GM19467 (cell line): ENCODE data around the gene IGFN1.
"Not testable (repeated sequence)": the region's sequence is repeated elsewhere in the genome, so short reads cannot be mapped to it uniquely, and the experiment has no call there.

Experiments
- ATAC-seq: cut with Tn5 transposase; IDR thresholded peaks from one replicate; pipeline ENCODE4 v1.9.1; 2021; ENCODE audit warnings: mild to moderate bottlenecking, moderate library complexity; ENCODE audit not compliant: unreplicated experiment

IGFN1 gene

DNA sequence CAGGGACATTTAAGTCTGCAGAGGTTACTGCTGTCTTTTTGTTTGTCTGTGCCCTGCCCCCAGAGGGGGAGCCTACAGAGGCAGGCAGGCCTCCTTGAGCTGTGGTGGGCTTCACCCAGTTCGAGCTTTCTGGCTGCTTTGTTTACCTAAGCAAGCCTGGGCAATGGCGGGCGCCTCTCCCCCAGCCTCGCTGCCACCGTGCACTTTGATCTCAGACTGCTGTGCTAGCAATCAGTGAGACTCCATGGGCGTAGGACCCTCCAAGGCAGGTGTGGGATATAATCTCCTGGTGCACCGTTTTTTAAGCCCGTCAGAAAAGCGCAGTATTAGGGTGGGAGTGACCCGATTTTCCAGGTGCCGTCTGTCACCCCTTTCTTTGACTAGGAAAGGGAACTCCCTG, 49.0 kb downstream of the IGFN1 start:
- ATAC-seq = not testable (repeated sequence)

DNA sequence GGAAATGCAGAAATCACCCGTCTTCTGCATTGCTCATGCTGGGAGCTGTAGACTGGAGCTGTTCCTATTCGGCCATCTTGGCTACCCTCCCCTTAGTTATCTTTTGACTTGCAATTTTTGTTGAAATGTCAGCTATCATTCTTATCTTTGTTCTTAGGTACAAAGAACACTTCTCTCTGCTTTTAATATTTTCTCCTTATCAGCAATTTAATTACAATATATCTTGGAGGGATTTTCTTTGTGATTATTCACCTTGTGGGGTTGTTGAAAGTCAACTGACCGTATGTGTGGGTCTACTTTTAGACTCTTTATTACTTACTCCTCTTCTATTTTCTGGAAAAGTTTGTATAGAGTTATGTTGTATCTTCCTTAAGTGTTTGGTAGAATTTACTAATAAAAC, 49.5 kb downstream of the IGFN1 start:
- no peak for ATAC-seq

DNA sequence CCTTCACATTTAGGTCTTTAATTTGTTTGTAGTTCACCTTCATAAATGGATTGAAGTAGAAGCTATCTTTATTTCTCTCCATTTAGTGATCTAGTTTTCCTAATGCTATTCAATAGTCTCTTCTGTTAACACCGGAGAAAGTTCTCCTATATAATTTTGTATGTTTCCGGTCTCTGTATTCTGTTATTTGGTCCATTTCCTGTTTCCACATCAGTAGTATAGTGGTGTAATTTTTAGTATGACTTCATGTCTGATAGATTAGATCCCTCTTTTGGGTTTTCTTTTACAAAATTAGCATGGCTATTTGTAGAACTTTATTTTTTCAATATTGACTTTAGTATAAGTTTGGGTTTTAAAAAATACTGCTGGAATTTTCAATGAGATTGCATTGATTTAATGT, 51.1 kb downstream of the IGFN1 start:
- ATAC-seq = no peak

DNA sequence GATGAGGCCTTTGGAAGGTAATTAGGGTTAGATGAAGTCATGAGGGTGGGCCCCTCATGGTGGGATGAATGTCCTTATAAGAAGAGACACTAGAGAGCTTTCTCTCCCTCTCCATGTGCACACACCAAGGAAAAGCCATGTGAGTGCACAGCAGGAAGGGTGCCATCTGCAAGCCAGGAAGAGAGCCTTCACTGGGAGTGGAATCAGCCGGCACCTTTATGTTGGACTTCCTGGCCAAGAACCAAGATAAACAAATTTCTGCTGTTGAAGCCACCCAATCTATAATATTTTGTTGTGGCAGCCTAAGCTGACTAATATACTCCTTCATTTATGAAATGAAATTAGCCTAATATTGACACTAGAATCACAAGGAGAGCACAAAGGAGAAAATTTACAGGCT, 54.5 kb downstream of the IGFN1 start:
- no peak for ATAC-seq

DNA sequence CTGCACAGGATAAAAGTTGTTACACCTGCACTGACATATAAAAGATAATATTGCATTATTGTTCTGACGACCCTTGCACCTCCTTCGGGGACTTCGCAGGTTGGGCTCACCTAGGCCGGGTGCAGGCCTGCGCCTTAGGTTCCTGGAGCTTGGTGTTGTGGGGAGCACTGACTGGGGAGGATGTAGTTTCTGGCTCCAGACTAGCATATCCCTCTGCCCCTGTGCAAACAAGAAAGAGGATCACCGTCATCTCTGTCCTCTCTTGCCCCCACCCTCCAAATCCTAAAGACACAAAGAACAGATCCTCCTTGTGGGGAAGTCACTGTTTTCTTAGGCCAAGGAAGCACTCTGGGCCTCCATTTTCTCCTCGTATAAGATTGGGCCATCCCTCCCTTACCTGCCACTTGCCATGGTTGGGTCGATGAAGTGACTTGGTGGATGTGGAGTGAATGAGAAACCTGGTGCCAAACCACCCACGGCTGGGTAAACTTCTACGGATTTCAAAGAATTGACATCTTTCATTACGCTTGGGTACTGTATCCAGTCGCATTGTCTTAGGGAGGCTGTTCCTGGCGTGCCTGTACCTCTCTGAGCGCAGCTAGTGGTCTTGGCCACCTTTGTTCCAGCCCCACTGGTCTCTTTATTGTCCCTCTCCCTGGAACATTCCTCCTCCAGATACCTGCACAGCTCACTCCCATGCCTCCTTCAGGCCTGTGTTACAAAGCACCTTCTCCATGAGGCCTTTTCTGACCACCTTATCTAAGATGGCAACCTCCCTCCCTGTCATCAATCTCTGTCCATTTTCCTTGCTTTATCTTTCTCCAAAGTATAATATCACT, 58.3 kb downstream of the IGFN1 start:
- ATAC-seq = no peak

DNA sequence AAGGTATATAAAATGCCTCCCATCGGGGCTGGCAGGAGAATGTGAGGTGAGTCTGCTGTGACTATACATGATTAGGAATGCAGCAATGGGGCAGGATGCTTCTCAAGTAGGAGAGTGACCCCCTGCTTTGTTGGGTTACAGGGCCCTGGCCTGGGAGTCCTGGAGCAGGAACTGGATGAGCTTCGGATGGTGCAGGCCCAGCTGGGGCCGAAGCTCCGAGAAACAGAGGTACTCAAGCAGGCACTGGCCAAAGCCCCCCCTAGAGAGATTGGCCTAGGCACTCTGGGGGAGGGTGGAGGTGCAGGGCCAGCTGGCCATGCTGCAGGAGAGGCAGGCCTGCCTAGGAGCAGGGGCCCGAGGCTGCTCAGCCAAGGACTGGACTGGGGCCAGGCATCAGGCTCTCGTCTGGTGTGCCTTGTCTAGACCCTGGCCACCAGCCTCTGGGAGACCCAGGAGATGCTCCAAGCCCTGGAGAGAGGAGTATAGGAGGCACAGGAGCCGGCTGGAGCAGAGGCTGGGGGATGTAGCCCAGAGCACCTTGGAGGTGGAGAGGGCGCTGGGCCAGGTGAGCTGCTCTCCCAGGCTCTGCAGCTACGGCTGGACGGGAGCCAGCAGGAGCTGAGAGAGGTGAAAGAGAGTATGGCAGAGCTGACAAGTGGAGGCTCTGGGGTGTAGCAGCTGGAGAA, 59.8 kb downstream of the IGFN1 start:
- ATAC-seq = no peak

DNA sequence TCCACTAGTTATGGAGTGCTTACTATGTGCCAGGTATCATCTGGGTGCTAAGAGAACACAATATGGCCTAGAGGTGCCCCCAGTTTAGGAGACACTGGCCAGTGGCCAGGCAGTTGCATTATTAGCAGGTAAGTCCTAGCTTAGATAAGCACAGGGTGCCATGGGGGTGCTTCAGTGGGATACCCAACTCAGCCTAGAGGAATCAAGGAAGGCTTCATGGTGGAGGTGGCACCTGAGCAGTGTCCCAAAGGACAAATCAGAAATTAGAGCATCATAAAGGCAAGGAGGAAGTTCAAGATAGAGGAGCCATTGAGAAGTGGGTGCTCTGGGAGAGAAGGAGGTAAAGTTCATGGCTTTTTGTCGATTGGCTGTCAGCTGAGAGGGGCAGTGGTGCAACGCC, 60.8 kb downstream of the IGFN1 start:
- ATAC-seq = no peak

DNA sequence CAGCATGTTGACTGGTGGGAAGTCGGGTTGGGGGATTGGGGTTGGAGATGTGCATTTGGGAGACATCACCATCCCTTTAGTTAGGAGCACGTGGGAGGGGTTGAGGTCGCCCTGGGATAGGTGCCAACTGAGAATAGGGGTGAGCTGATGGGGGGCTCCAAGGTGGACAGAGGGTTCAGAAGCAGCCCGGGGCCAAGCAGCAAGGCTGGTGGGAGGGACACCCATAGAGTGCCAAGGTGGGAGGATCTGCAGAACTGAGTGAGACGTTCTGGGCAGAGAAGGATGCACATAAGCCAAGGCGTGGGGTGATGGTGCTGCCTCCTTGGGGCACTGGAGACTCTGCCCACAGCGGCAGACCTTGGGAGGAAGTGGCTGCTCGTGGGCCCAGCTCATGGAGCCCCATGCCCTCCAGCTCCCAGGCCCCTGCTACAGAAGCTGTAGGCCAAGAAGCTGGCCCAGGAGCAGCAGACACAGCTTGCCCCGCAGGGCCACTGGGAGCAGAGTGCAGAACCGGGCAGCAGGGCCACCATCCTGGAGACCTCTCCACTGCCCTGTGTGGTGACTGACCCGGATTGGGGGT, 61.3 kb downstream of the IGFN1 start:
- no peak for ATAC-seq

DNA sequence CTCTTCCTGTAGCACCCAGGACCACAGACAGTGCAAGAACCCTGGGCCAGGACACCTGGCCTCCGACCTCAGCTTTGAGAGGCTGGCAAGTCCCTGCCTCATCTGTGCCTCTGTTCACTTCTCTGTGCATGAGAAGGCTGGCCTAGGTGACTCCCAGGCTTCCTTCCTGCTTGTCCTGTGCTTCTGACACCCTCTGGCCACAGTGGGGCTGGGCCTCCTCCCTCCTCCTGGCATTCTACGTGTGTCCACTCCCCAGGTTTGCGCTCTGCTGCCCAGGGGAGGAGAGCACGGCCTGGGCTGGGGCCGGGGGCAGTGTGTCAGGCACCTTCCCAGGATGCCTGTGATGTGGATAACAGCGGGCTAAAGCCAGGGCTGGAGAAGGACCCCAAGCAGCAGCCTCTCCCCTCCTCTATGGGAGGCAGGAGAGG, 62.3 kb downstream of the IGFN1 start:
- no peak for ATAC-seq

DNA sequence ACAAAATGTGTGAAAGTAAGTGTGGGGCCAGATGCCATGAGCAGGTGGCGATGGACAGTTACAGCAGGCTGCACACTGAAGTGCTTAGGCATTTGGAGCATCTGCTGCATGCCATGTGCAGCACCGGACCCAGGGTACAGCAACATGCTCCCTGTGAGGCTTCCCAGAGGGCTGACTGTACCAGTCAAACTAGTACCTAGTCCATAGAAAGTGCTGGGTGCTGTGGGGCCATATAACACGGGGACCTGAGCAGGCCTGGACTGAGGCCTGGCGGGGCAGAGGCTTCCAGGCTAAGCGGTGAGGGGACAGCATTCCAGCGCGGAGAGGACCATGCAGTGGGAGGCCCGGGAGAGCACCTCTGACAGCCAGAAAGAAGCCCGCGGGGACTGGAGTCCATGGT, 62.8 kb downstream of the IGFN1 start:
- ATAC-seq = no peak

DNA sequence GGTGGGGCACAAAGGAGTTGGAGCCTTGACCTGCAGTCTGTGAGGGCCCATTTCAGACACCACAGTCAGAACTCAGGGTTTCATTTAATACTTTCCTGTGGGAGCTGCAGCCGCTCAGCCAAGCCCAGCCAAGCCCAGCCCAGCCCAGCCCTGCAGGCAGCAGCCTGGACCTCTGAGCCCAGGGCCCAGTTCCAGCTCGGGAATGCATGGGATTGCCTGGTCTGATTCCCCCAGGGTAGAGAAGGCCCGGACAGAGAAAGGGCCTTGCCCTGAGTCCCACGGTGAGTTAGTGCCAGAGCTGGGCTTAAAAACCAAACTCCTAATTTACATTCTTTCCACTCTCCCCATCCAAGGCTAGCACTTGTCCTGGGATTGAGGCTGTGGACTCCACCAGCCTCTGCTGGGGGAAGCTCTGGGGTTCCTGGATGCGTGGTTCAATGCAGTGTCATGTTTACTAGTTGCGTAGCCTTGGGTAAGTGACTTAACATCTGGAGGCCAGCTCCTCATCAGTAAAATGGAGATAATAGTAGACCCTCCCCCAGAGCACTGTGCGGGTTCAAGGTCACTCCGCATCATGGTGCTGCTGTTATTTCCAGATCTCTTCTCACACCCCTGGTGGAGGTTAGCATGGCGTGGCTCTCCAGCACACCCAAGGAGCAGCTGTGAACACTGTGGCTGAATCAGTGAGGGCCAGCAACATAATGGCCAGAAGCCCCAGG, 63.4 kb downstream of the IGFN1 start:
- ATAC-seq = no peak

DNA sequence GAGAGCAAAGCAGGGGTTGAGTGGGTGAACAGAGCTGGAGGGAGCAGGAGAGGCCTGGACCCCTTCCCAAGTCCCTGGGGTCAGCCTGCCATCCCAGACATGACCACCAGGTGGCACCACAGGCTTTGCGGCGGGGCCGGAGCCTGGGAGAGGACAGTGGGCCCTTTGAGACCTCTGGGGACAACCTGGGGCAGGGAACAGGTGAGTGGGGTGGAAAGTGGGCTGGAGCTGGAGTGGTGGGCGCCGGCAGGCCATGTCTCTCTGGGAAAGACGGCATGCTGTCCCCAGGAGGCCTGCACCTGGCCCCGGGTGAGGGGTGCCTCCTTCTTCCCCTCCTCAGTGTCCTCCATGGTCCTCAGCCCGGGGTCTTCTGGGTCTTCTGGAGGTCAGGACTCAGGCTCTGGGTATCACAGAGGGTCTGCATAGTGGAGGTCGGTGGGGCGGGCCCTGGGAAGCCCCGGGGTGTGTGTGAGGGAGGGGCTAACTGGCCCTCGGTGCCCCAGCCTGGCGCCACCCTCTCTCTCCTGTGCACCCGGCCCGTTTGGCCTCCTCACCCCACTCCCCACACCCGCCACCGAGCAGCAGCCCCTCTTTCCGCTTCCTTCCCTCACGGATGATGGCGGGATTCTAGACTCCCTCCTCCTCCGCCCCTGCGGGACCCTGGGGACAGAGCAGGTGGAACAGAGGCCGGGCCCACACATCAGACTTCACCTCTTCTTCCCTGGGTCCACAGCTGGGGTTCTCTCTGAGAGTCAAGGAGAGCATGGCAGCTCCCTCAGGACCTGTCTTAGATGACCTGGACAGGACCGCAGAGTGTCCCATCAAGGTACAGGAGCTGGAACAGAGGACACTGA, 64.2 kb downstream of the IGFN1 start:
- no peak for ATAC-seq

DNA sequence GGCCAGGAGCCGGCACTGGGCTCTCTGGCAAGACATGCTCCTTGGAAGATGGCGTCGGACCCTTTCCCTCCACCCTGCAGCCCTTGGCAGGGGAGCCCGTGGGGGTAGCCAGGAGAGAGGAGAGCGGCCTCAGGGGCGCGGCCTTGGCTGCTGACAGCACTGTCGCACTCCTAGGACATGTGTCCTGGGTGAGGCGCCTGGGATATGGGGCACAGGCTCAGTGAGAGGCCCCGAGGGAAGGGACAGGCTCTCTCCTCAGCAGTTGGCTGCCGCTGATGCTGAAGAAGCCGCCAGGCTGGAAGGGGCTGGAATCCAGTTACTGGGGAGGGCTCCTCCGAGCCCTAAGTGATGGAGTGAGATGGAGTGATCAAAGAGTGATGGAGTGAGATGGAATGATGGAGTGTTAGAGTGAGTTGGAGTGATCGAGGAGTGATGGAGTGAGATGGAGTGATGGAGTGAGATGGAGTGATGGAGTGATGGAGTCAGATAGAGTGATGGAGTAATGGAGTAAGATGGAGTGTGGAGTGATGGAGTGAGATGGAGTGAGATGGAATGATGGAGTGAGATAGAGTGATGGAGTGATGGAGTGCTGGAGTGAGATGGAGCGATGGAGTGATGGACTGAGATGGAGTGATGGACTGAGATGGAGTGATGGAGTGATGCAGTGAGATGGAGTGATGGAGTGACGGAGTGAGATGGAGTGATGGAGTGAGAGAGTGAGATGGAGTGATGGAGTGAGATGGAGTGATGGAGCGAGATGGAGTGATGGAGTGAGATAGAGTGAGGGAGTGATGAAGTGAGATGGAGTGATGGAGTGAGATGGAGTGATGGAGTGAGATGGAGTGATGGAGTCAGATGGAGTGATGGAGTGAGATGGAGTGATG, 65.1 kb downstream of the IGFN1 start:
- no peak for ATAC-seq

DNA sequence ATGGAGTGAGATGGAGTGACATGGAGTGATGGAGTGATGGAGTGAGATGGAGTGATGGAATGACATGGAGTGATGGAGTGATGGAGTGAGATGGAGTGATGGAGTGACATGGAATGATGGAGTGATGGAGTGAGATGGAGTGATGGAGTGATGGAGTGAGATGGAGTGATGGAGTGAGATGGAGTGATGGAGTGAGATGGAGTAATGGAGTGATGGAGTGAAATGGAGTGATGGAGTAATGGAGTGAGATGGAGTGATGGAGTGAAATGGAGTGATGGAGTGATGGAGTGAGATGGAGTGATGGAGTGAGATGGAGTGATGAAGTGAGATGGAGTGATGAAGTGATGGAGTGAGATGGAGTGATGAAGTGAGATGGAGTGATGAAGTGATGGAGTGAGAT, 67.5 kb downstream of the IGFN1 start:
- not testable (repeated sequence) for ATAC-seq

DNA sequence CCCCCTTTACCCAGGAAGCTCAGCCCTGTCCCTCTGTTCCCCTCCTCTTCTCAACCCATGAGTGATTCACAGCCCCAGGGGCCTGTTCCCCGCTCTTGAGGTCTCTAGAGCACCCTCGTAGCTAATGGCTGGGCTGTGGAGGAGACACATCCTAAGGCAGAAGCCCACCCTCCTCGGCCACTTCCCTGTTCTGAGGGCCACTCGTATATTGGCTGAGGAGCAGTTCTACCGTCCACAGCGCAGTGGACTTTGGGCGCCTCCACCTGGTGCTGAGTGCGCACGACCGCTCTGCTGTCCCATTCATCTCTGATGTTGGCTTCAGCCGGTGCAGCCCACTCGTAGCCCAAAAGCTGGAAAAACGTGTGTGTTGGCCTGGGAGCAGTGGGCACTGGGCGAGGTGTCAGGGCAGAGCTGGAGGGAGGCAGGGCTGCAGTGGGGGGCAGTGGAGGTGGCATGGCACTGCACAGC, 68.2 kb downstream of the IGFN1 start:
- no peak for ATAC-seq

DNA sequence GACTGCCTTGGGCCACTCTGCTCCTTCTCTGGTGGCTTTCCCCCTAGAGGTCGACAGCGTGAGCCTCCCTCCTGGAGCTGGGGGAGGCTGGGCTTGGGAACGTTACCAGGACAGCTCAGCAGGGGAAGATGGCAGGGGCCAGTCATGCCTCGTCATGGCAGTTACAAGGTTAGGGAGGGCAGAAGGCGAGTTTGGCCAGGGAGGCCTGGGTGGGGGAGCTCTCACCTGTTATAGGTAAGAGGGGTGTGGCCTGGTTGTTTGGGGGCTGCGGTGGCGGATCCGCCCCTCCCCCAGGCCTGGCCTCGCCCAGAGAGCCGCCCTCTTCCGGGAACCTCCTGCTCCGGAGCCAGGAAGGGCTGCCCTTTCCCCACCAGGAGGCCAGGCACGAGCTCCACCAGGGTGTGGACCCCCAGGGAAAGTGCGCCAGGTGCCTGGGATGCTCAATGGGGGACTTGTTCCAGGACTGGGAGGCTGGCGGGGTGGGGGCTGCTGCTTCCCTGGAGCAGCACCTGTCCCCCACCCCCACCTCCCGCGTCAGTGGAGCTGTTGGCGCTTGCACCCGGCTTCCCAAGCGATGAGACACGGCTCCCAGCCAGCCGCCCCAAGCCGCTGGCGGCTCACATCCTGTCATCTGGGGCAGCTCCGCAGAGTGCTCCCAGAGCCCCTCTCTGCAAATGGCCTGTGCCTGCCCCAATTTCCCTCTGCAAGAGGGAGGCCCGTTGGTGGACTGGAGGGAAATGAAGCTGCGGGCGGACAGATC, 69.0 kb downstream of the IGFN1 start:
- no peak for ATAC-seq

DNA sequence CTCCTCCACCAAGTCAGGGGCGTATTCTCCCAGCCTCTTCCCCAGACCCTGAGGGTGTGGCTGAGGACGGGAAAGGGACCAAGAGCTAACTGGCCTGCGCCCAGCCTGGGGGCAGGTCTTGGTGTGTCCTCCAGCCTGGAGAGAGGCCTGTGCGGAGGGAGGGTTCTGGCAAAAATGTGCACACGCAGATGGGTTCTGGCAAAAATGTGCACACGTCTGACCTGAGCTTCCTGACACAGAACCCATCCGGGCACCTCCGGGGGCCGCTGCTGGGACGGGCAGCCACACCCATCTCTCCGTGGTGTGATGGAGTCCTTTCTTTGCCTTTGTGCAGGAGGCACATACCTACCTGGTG, 69.6 kb downstream of the IGFN1 start:
- ATAC-seq = no peak

DNA sequence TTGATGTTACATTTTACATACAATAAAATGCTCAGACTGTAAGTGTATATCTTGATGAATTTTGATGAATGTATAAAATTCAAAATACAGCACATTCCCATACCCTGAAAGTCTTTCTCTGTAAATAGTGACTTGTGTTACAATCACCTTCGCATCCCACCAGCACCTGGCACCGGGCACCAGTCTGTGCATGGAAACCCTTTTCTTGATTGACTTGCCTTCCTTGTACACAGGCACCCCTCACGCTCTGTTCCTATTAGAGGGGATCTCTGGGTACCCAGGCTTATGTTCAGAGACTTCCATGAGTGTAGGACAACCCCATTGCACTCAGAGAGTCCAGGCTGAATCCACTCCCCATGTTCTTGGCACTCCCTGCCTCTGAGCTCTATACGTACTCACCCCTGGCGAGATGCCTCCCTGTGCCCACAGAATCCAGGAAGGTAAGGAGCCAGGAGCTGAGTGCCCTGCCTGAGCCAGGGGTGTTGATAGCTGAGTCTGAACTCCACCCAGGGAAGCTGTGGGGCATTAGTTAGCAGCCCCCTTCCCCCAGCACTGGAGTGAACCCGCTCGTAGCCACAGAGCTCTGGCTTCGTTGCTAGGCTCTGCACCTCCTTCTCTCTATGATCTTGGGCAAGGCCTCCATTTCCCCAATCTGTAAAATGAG, 70.2 kb downstream of the IGFN1 start:
- no peak for ATAC-seq
